DMS53 treated with DMSO at 0.1 percent for 48 hours (cell line): ENCODE measurements around the gene OR13C4.
"Not testable (repeated sequence)": the region's sequence is repeated elsewhere in the genome, so short reads cannot be mapped to it uniquely, and the experiment has no call there.

Experiments used
- DNase-seq: peaks from one replicate; lab custom pipeline; 2025; ENCODE audit not compliant: unreplicated experiment; lab: John Stamatoyannopoulos, UW

OR13C4 gene

DNA sequence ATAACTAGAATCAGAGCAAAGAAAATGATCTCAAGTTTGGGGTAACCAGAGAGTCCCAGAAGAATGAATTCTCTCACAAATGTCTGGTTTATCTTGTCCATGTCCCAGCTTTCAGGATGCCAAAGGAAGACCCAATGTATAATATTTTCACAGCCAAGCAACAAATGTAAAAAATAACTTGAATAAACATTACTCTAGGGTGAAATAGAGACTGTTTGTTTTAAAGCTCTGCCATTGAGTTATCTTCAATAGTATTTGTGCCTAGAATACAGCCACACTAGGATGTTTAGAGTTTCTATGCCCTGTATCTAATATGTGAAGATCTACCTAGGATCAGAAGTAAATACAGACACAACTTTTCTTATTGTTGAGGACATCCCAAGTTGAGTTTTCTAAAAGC, at the start of gene OR13C4:
TSS of gene OR13C4 (minus strand) at position 101 of the 400 bp plus-strand sequence. CDS start at position 101, 0 bp downstream.
- DNase-seq, result no peak

- no peak for DNase-seq
These were observed 48.4 kb upstream of the OR13C4 start for GRCh38 chr9:104575456-104575855.

DNA sequence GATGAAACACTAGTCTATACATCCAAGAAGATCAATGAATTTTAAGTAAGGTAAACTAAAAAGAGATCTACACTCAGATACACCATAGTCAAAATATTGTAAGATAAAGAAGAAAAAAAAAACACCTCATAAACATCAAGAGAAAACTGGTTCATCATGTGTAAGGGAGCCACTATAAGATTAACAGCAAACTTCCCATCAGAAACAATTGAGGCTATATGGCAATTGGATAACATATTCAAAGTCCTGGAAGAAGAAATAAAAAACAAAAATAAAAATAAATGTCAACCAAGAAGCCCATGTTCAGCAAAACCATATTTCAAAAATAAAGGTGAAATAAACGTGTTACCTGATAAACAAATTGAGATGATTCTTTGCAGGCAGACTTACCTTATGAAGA, 45.6 kb upstream of the OR13C4 start:
- peak; percentile 1 for DNase-seq

- DNase-seq, result no peak
These were observed 41.9 kb upstream of the OR13C4 start, which contains the start of gene OR13C8 for GRCh38 chr9:104568868-104569267. OR13C8 (plus strand) TSS chr9:104569168; CDS start chr9:104569168, 0 bp downstream.

DNA sequence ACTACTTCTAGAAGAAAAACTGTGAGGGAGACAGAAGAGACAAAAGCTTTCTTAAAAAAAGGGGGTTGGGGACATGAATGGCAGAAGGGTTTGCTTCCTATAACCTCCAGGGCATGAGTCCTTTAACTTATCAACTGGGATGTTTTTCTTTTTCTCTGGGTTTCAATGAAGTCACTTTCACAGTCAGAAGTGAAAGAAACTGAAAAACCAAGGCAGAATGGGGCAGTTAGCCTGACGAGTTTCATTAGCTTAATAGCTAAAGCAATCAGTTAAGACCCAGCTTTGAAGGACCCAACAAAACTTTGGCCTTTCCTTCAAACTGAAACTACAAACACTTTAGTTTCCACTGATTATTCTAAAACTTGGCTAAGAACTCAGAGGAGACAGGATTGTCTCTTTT, 37.3 kb upstream of the OR13C4 start:
- no peak for DNase-seq

DNA sequence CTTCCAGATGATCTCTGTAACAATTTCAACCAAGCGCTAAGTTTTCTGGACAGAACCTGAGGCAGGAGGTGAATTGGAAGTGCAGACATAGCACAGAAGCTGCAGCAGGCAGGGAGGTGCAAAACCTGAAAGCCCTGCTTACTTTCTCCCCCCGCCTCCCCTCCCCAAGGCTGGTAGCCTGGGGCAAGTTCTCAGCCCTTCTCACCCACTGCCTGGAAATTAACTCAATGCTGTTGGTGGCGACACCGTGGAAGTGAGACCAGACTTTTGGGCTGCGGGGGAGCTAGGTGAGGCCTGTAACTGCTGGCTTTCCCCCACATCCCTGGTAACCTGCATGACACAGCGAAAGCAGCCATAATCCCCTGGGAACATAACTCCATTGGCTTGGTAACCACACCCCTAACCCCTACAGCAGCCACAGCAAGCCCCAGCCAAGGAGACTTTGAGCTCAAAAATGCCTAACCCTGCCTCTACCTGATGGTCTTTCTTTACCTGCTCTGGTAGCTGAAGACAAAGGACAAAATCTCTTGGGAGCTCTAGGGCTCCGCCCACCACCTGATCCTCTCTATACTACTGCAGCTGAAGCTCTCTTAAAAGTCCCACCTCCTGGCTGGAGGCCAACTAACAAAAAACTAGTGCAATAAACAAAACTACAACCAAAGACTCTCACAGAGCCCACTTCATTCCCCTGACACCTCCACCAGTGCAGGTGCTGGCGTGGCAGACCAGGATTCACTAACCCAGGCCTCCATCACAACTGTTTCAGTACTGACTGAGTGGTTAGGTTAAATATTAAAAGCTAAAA, 30.0 kb upstream of the OR13C4 start:
- DNase-seq, result no peak

- no peak for DNase-seq
These were observed 28.5 kb upstream of the OR13C4 start for GRCh38 chr9:104555521-104555920.

GRCh38 chr9:104553261-104553660, 26.3 kb upstream of the OR13C4 start:
- no peak for DNase-seq

DNA sequence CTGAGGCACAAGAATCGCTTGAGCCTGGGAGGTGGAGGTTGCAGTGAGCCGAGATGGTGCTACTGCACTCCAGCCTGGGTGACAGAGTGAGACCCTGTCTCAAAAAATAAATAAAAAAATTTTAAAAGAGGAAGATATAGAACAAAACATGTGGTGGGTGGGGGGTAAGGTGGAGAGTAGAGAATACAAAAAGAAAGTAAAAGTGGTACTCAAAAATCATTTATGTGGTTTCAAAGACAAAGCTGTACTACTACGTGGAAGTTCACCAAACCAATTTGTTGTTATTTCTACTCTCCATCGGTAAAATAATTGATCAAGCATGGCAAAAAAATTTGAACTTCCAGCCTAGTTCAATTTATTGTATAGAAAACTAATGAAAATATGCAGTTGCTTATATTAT, 17.6 kb upstream of the OR13C4 start:
- no peak for DNase-seq

DNA sequence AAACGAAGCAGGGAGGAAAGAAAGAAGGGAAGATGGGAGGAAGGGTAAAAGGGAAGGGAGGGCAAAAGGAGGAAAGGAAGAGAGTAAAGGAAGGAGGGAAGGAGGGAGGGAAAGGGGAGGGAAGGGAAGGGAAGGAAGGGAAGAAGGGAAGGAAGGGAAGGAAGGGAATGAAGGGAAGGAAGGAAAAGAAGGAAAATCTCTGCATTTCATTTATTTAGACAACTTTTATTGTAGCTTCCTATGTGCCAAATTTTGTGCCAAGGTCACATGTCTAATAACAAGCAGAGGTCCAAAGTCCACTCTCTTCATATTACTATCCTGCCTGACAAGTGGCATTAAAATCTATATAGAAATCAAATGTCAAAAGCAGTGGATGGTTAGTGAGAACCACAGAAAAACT, 12.3 kb upstream of the OR13C4 start:
- no peak for DNase-seq

DNA sequence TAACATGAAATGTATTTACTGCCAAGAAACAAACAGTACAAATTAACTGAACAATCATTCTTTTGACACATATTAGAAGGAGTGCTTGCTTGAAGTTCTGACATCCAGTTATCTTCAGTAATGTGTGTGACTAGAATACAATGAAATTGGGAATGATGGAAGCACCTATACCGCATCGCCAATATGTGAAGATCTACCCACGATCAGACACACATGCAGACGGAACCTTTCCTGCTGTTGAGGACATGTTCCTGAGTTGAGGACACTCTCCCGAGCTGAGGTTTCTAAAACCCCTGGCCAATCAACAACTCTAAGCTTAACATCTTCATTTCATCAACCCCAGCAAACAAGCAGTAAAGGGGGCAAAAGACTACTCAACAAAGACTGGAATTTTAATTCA, 9.7 kb upstream of the OR13C4 start, which contains the start of gene OR13C3:
TSS of gene OR13C3 (minus strand) at position 101 of the 400 bp plus-strand sequence. CDS start 133 bp downstream, outside the sequence.
- no peak for DNase-seq

DNA sequence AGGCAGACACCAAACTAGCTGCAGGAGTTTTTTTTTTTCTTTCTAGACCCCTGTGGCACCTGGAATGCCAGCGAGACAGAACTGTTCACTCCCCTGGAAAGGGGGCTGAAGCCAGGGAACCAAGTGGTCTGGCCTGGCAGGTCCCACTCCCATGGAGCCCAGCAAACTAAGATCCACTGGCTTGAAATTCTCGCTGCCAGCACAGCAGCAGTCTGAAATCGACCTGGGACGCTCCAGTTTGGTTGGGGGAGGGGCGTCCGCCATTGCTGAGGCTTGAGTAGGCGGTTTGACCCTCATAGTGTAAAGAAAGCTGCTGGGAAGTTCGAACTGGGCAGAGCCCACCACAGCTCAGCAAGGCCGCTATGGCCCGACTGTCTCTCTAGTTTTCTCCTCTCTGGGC, 6.8 kb downstream of the OR13C4 start:
- DNase-seq, result not testable (repeated sequence)

DNA sequence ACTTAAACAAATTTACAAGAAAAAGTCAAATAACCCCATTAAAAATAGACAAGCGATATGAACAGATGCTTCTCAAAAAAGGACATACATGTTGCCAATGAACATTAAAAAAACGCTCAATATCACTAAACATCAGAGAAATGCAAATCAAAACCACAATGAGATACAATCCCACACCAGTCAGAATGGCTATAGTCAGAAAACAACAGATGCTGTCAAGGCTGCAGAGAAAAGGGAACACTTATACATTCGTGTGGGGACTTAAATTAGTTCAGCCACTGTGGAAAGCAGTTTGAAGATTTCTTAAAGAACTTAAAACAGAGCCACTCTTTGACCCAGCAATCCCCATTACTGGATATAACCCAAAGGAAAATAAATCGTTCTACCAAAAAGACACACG, 12.1 kb downstream of the OR13C4 start:
- DNase-seq, result no peak

GRCh38 chr9:104506565-104506964, 20.4 kb downstream of the OR13C4 start:
- no peak for DNase-seq

GRCh38 chr9:104503963-104504362, 23.0 kb downstream of the OR13C4 start, which contains the start of gene OR13F1:
OR13F1 (plus strand) TSS chr9:104504263; CDS start chr9:104504263, 0 bp downstream.
- DNase-seq, result no peak

DNA sequence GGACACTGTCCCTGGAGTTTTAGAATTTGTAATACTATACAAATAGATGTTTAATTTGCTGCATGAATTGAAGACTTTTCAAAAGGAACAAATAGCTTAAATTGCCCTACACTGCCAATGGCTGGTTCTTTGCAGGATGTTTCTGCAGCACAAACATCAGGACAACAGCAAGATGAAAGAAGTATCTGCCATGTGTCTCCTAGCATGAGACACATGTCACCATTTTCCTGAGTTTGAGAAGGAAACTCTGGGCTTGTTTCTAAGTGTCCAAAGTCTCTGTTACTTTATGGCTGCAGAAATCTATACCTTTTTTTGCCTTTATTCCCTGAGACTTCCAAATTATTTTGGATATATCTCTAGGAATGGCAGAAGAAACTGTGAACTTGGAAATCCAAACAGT, 23.6 kb downstream of the OR13C4 start:
- no peak for DNase-seq

DNA sequence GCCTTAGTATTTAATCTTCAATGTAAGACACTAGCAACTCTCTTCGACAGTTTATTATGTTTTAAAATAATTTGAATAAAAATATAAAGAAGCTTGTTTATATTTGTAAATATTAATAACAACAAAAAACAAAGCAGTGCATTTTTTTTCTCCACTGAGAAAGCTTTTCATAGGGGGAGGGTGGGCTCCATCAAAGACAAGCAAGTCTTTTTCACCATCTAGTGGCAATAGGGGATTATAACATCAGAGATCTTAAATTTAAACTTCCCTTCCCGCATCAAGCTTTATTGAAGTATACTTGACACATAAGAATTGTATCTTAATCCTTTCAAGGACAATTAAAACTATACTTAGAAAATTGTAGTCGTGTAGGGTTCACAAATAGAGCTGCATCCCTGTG, 32.2 kb downstream of the OR13C4 start:
- no peak for DNase-seq

DNA sequence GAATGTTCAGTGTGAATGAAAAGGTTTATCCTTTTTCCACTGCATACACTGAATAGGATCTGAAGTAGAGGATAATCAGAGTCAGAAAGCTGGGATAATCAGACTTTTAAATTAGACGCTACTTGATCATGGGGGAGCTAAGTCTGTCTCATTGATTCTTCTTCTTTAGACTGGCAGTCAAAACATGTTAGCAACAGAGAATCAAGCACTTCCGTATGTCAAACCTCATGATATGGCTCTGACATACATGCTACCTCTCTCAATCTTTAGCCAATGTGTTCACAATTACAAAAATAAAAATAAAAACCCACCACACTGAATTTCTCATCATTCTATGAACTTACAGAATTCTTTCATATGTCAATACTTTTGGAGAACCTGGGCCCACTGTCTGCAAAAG, 42.0 kb downstream of the OR13C4 start:
- no peak for DNase-seq

GRCh38 chr9:104482921-104483570, 44.0 kb downstream of the OR13C4 start:
- DNase-seq, result no peak
